ENCODE results near the gene KBTBD12.

GRCh38 chr3:127948211-127948610, 33.2 kb downstream of the KBTBD12 start:
- no peak for TF ChIP-seq CTCF (IDR thresholded peaks at IDR 0.05; ENCODE audit: insufficient read depth, low read length, poor library complexity, severe bottlenecking)
- TF ChIP-seq EZH2phosphoT487 (conservative IDR thresholded peaks at IDR 0.05; ENCODE audit: low read length): no peak
